Thyroid gland (tissue), 4 donors: ENCODE results near the gene SMS.

Source experiments
- CTCF ChIP-seq, 6 experiments: fragments of 200-600 bp in 3 of 6; fragments of 450-650 bp in 3 of 6; sonication (generic) in 3 of 6; IDR thresholded peaks; one replicate each; pipeline ENCODE4 v1.5.1; 2016 to 2019; ENCODE audit warnings: antibody characterized with exemption in 6 of 6, mild to moderate bottlenecking in 2 of 6, inconsistent platforms in 1 of 6, moderate library complexity in 1 of 6
- POLR2A ChIP-seq, 2 donors: fragments of 450-650 bp; IDR thresholded peaks; one replicate each; pipeline ENCODE4 v1.6.1; 2017; ENCODE audit warnings: antibody characterized with exemption in 2 of 2, mild to moderate bottlenecking in 2 of 2, moderate library complexity in 1 of 2

DNA sequence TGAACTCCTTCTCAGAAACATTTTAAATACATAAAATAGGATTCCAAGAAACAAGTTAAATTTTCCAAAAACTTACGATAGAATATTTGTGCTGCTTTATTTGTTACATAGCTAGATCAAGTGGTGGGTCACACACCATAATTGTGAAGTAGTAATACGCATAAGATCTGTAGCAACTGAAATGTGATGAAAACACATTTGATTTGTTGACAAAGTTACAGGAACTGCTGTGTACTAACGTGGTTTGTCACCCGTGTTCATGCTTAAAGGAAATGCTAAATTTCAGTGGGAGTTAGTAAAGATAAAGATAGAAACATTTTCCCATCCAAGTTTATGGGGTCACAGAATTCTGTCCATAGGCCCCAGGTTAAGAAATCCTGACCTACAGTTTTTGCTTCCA is 57.5 kb downstream of the SMS start:
- TF ChIP-seq CTCF (IDR thresholded peaks at IDR 0.05) (no peak), POLR2A (IDR thresholded peaks at IDR 0.05) (no peak)
